Lower lobe of right lung (tissue), 2 donors: ENCODE results near the gene TSFM. TPM values are rescaled to one million over a fixed set of nuclear protein-coding genes. Genes with fewer than 3 reads are reported as not detected.

ENCODE experiments used
- ATAC-seq, 2 donors: fragments of 200-7000 bp; cut with Tn5 transposase; one replicate each; pipeline ENCODE4 v1.9.1; 2020 to 2022; ENCODE audit warnings: mild to moderate bottlenecking in 2 of 2, moderate library complexity in 2 of 2
- DNase-seq: peaks from one replicate; pipeline ENCODE4 v3.0.0-alpha.2; 2020
- H3K27ac ChIP-seq: fragments of 200-600 bp; one replicate; pipeline ENCODE4 v1.8.0; 2022
- H3K27me3 ChIP-seq: fragments of 200-600 bp; one replicate; pipeline ENCODE4 v1.8.0; 2022; ENCODE audit warnings: low read depth
- H3K36me3 ChIP-seq: fragments of 200-600 bp; one replicate; pipeline ENCODE4 v1.8.0; 2022; ENCODE audit warnings: mild to moderate bottlenecking
- H3K4me1 ChIP-seq: fragments of 200-600 bp; one replicate; pipeline ENCODE4 v1.8.0; 2022
- H3K4me3 ChIP-seq: fragments of 200-600 bp; one replicate; pipeline ENCODE4 v1.8.0; 2022; ENCODE audit warnings: mild to moderate bottlenecking
- H3K9me3 ChIP-seq: fragments of 200-600 bp; one replicate; pipeline ENCODE4 v1.8.0; 2022
- intact Hi-C: fragments of 100-400 bp; cut with DNase I; formaldehyde crosslinking; loops from one replicate; pipeline ENCODE4 v1.11.0; 2022
- total RNA-seq: library from RNA; stranded (reverse); fragmentation: NEBNext Ultra II Directional; extraction: Animal tissue kit (Norgen Biotek cat#: 25700); gene quantifications from one replicate; pipeline ENCODE4 v1.2.1, GENCODE V29; 2021
- TF ChIP-seq, protein P1 (sequence below): fragments of 200-600 bp; IDR thresholded peaks from one replicate; pipeline ENCODE4 v1.8.0; 2022; ENCODE audit warnings: antibody characterized with exemption, mild to moderate bottlenecking
- donor health status: DM: no; HTN: yes; CAD: no; lungs with severe emphysema.

Gene TSFM
- total RNA-seq, 1 donor from 2014 or later: 22.6 TPM

GRCh38 chr12:57777367-57777766 lies 5.2 kb upstream of the TSFM start:
- H3K27ac ChIP-seq: no peak overlapping the region
- intact Hi-C loops: no loop called here
- H3K36me3 ChIP-seq: peaks cover 10% of the 10 kb centered on the region
- ATAC-seq: no peak
- no peak overlapping the region for H3K4me3 ChIP-seq
- H3K9me3 ChIP-seq: no peaks in the 10 kb centered on the region
- no peak for DNase-seq
- no peaks in the 10 kb centered on the region for H3K27me3 ChIP-seq
- peaks cover 27% of the 10 kb centered on the region for H3K4me1 ChIP-seq
- TF ChIP-seq, protein P1, sequence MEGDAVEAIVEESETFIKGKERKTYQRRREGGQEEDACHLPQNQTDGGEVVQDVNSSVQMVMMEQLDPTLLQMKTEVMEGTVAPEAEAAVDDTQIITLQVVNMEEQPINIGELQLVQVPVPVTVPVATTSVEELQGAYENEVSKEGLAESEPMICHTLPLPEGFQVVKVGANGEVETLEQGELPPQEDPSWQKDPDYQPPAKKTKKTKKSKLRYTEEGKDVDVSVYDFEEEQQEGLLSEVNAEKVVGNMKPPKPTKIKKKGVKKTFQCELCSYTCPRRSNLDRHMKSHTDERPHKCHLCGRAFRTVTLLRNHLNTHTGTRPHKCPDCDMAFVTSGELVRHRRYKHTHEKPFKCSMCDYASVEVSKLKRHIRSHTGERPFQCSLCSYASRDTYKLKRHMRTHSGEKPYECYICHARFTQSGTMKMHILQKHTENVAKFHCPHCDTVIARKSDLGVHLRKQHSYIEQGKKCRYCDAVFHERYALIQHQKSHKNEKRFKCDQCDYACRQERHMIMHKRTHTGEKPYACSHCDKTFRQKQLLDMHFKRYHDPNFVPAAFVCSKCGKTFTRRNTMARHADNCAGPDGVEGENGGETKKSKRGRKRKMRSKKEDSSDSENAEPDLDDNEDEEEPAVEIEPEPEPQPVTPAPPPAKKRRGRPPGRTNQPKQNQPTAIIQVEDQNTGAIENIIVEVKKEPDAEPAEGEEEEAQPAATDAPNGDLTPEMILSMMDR: no peak

- no peak overlapping the region for H3K4me3 ChIP-seq
- DNase-seq (no peak), ATAC-seq (no peak)
- H3K36me3 ChIP-seq: peaks cover 10% of the 10 kb centered on the region
- intact Hi-C loops: no loop called here
- TF ChIP-seq, protein P1: no peak
- H3K4me1 ChIP-seq: peaks cover 29% of the 10 kb centered on the region
- H3K27ac ChIP-seq: no peak overlapping the region
- no peaks in the 10 kb centered on the region for H3K9me3 ChIP-seq
- no peaks in the 10 kb centered on the region for H3K27me3 ChIP-seq
Observed at GRCh38 chr12:57777911-57778310, 4.7 kb upstream of the TSFM start.

GRCh38 chr12:57779736-57780135 lies 2.9 kb upstream of the TSFM start:
- no peaks in the 10 kb centered on the region for H3K27me3 ChIP-seq
- DNase-seq: no peak
- no peaks in the 10 kb centered on the region for H3K9me3 ChIP-seq
- ATAC-seq: no peak
- H3K36me3 ChIP-seq: peaks cover 19% of the 10 kb centered on the region
- peaks cover 35% of the 10 kb centered on the region for H3K4me1 ChIP-seq
- H3K4me3 ChIP-seq: no peak overlapping the region
- TF ChIP-seq, protein P1: no peak
- no peak overlapping the region for H3K27ac ChIP-seq
- intact Hi-C loops: no loop called here

- TF ChIP-seq, protein P1: no peak
- ATAC-seq (no peak), DNase-seq (no peak)
- Histone ChIP-seq H3K27ac (no peak overlapping the region), H3K36me3 (peaks cover 21% of the 10 kb centered on the region), H3K4me1 (peaks cover 35% of the 10 kb centered on the region), H3K4me3 (no peak overlapping the region), H3K9me3 (no peaks in the 10 kb centered on the region), H3K27me3 (no peaks in the 10 kb centered on the region)
- intact Hi-C loops: no loop called here
Observed at GRCh38 chr12:57780284-57780897, 2.2 kb upstream of the TSFM start.

- no peak overlapping the region for H3K4me3 ChIP-seq
- peaks cover 21% of the 10 kb centered on the region for H3K36me3 ChIP-seq
- intact Hi-C loops: no loop called here
- DNase-seq (no peak), ATAC-seq (no peak)
- H3K27me3 ChIP-seq: no peaks in the 10 kb centered on the region
- H3K4me1 ChIP-seq: peaks cover 35% of the 10 kb centered on the region
- H3K27ac ChIP-seq: peak overlapping the region; percentile 74
- no peaks in the 10 kb centered on the region for H3K9me3 ChIP-seq
- TF ChIP-seq, protein P1: no peak
Observed at GRCh38 chr12:57781244-57781643, 1.3 kb upstream of the TSFM start.
